Type B pancreatic cell (in vitro differentiated cells): Measurements from ENCODE around the gene PEX7. TPM values are rescaled to one million over a fixed set of nuclear protein-coding genes. Genes with fewer than 3 reads are reported as not detected.
A peak's percentile ranks its signal among the peaks of the same experiment; 100 is the strongest.

Experiments
- DNase-seq: peaks from one replicate; pipeline ENCODE4 v3.0.0; 2021; ENCODE audit warnings: mixed read lengths; ENCODE audit not compliant: unreplicated experiment; ENCODE audit errors: extremely low spot score
- H3K27ac Mint-ChIP-seq: 2 replicates; pipeline ENCODE4 v1.8.0; 2021; ENCODE audit warnings: mild to moderate bottlenecking, mixed read lengths
- H3K27me3 Mint-ChIP-seq: 2 replicates; pipeline ENCODE4 v1.8.0; 2021; ENCODE audit warnings: mixed read lengths
- H3K36me3 Mint-ChIP-seq: 2 replicates; pipeline ENCODE4 v1.8.0; 2021; ENCODE audit warnings: mixed read lengths
- H3K4me1 Mint-ChIP-seq: one replicate; pipeline ENCODE4 v1.8.0; 2021; ENCODE audit warnings: mixed read lengths; ENCODE audit not compliant: unreplicated experiment
- H3K4me3 Mint-ChIP-seq: 2 replicates; pipeline ENCODE4 v1.8.0; 2021; ENCODE audit warnings: mild to moderate bottlenecking, mixed read lengths
- H3K9me3 Mint-ChIP-seq: 2 replicates; pipeline ENCODE4 v1.8.0; 2021; ENCODE audit warnings: mixed read lengths
- total RNA-seq: library from RNA; stranded (reverse); gene quantifications from 2 replicates; pipeline ENCODE4 v1.2.1, GENCODE V29; 2021; ENCODE audit warnings: low replicate concordance
- TF ChIP-seq, protein P1 (sequence below): fragments of 200-600 bp; sonication (generic); conservative IDR thresholded peaks from 2 replicates; pipeline ENCODE4 v1.5.0; 2021; ENCODE audit warnings: antibody characterized with exemption, mild to moderate bottlenecking

PEX7 gene
- total RNA-seq, 1 donor from 2014 or later, result 5.4 TPM

DNA sequence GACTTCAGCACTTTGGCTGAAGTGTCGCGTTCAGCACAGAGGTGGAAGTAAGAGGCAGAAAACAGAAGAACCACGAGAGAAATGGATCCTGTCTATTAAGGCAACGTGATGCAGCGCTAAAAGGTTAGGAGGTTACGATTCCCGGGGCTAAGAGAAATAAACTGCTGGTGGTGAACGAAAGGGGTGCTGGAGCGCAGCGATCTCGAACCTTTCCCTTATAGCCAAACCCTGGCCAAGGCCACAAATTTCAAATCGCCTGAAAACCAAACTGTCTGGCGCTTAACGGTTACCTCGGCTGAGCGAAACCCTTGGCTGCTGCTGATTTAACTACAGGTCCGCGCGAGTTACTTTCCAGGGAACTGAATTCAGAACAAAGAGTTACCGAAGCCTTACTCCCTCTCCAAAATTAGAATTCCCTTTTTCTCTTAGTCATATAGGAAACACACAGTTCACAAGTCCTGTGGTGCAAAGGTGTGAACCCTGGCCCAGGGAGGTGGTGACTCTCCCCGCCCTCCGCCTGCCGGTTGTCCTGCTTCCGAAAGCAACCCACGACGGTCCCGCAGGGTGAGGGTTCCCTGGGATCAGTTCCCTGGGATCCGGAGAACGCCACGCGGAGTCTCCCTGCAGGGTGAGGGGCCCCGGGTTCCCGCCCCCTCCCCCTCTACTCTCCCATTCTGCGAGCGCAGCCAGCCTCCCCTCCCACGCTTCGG, 98.4 kb downstream of the PEX7 start:
- Mint-ChIP-seq H3K27me3 (peaks cover 57% of the 10 kb centered on the region), H3K4me3 (peak overlapping the region; percentile 86), H3K27ac (no peak overlapping the region), H3K36me3 (peaks cover 10% of the 10 kb centered on the region), H3K4me1 (peaks cover 6% of the 10 kb centered on the region), H3K9me3 (no peaks in the 10 kb centered on the region)
- DNase-seq, result no peak
- TF ChIP-seq, protein P1, sequence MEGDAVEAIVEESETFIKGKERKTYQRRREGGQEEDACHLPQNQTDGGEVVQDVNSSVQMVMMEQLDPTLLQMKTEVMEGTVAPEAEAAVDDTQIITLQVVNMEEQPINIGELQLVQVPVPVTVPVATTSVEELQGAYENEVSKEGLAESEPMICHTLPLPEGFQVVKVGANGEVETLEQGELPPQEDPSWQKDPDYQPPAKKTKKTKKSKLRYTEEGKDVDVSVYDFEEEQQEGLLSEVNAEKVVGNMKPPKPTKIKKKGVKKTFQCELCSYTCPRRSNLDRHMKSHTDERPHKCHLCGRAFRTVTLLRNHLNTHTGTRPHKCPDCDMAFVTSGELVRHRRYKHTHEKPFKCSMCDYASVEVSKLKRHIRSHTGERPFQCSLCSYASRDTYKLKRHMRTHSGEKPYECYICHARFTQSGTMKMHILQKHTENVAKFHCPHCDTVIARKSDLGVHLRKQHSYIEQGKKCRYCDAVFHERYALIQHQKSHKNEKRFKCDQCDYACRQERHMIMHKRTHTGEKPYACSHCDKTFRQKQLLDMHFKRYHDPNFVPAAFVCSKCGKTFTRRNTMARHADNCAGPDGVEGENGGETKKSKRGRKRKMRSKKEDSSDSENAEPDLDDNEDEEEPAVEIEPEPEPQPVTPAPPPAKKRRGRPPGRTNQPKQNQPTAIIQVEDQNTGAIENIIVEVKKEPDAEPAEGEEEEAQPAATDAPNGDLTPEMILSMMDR, result no peak

DNA sequence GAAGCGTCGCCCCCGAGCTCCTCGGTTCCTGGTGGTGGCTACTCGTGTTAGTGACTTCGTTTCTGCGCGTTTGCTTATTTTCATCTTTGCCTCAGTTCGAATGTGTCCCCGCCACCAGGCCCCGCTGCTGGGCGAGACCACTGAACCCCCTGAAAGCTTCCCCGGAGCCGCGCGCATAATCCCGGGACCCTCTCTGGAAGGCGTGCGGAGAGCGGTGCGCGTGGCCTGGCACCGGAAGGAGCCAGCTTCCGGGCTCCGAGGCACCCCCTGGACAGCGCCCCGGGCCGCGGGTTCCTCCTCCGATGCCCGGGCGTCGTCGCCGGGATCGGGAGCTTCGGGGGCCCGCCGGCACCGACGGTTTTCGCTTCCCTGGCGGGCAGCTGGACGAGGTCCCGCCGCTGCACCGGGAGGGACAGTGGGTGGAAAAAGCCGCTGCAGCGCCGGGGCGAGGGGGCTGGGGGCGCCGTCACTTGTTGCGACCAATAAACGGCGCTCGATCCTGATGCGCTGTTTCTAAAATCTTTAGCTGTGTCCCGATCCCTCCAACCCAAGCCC, 99.1 kb downstream of the PEX7 start:
- H3K4me3 Mint-ChIP-seq, result peak overlapping the region; percentile 86
- DNase-seq, result no peak
- H3K27me3 Mint-ChIP-seq, result peaks cover 63% of the 10 kb centered on the region
- peaks cover 6% of the 10 kb centered on the region for H3K4me1 Mint-ChIP-seq
- TF ChIP-seq, protein P1, result no peak
- peaks cover 8% of the 10 kb centered on the region for H3K36me3 Mint-ChIP-seq
- H3K27ac Mint-ChIP-seq, result no peak overlapping the region
- H3K9me3 Mint-ChIP-seq, result no peaks in the 10 kb centered on the region

DNA sequence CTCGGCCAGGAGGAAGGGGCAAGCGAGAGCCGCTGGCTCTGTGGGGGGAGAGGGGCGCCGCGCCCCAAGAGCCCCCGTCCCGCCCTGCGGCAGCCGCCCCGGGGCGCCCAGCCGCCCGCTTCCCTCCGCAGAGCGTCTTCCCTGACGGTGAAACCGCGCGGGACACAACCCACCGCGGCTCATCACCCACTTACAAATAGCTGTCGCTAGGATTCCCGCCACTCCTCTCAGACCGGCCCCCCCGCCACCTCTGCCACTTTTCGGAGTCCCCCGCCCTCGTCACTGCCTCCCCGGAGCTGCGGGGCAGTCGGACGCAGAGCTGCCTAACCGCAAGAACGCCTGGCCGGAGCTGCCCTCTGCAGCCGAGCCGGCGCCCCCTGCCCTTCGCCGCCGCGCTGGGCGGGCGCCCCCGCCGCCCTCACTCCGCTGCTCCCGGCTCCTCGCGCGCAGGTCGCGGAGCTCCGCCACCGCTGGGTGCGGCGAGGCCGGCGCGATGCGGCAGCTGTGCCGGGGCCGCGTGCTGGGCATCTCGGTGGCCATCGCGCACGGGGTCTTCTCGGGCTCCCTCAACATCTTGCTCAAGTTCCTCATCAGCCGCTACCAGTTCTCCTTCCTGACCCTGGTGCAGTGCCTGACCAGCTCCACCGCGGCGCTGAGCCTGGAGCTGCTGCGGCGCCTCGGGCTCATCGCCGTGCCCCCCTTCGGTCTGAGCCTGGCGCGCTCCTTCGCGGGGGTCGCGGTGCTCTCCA, 99.7 kb downstream of the PEX7 start, which contains the start of gene SLC35D3:
Gene SLC35D3 (plus strand): TSS at position 366 of the 749 bp plus-strand sequence. CDS start 128 bp downstream, at position 494.
- Mint-ChIP-seq H3K4me3 (peak within 1 kb of the TSS; percentile 86), H3K27ac (no peak within 1 kb of the TSS), H3K4me1 (peaks cover 6% of the 10 kb centered on the region), H3K27me3 (peaks cover 70% of the 10 kb centered on the region), H3K36me3 (peaks cover 5% of the 10 kb centered on the region), H3K9me3 (no peaks in the 10 kb centered on the region)
- peak; percentile 71 for DNase-seq
- TF ChIP-seq, protein P1, result no peak

DNA sequence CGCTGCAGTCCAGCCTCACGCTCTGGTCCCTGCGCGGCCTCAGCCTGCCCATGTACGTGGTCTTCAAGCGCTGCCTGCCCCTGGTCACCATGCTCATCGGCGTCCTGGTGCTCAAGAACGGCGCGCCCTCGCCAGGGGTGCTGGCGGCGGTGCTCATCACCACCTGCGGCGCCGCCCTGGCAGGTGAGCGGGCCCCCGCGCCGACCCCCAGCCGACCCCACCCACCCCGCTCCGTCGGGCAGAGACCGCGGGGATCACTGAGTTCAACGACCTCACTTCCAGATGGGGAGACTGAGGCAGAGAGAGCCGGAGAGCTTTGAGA, 100.3 kb downstream of the PEX7 start:
- TF ChIP-seq, protein P1, result no peak
- DNase-seq, result no peak
- Mint-ChIP-seq H3K4me3 (peak overlapping the region; percentile 86), H3K36me3 (peaks cover 5% of the 10 kb centered on the region), H3K4me1 (peaks cover 6% of the 10 kb centered on the region), H3K27ac (no peak overlapping the region), H3K9me3 (no peaks in the 10 kb centered on the region), H3K27me3 (peaks cover 74% of the 10 kb centered on the region)

DNA sequence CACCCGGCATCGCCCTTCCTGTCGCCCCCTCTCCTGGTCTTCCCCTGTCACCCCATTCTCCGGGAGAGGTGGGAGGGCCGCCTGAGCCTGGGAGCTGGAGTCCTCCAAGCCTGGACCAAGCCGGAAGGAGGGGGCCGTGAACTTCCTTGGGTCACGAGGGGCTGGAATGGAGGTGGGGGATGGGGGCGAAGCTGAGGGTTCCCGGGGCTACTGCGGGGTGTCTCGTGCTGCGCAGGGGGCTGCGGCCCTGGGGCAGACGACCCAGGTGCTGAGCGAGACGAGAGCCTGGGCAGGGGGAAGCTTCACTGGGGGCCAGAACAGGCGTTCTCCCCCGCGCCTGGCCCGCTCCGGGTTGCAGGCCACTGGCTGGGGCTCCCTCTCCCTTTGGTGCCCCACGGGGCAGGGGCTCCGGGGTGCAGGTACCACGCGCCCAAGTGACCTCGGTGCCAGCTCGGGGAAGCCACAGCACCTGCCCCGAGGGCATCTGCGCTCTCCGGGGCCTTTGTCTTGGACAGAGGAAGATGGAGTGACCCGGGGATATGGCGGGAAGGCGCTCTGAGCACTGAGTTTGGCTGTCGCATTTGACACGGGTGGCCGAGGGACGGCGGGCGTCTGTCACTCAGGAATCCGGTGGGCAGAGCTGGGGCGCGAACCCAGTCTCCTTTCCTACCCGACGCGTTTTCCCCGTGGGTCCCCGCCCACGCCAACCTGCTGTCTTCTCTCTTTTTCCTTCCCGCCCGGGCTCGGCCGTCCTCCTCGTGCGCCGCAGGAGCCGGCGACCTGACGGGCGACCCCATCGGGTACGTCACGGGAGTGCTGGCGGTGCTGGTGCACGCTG, 100.9 kb downstream of the PEX7 start:
- H3K27ac Mint-ChIP-seq, result no peak overlapping the region
- peaks cover 74% of the 10 kb centered on the region for H3K27me3 Mint-ChIP-seq
- peak overlapping the region; percentile 68 for H3K4me3 Mint-ChIP-seq
- no peaks in the 10 kb centered on the region for H3K9me3 Mint-ChIP-seq
- TF ChIP-seq, protein P1, result no peak
- no peak for DNase-seq
- peaks cover 5% of the 10 kb centered on the region for H3K36me3 Mint-ChIP-seq
- H3K4me1 Mint-ChIP-seq, result peaks cover 6% of the 10 kb centered on the region
